HG03571 (cell line): ENCODE data around the gene LAMTOR5.
"Not testable (repeated sequence)": the region's sequence is repeated elsewhere in the genome, so short reads cannot be mapped to it uniquely, and the experiment has no call there.

Experiments used
- ATAC-seq: cut with Tn5 transposase; IDR thresholded peaks from one replicate; pipeline ENCODE4 v1.9.1; 2021; ENCODE audit not compliant: unreplicated experiment

The LAMTOR5 gene

DNA sequence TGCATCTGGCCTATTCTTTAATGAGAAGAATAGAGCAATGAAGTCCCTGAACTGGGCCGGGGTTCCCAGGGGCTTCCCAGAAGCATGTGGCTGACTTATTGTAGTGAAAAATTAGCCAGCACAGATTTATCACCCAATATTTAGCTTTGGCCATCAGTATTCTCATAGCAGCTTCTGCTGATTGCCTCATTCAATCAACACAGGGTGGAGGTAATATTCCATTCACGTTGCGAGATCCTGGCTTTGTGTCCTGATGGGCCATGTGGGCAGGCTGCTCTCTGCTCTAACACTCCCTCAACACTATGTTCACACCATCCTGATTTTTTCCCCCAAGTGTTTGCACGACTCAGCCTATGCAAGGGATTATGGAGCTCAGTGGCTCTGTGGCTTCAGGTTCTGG, 21.5 kb upstream of the LAMTOR5 start:
- ATAC-seq: no peak

DNA sequence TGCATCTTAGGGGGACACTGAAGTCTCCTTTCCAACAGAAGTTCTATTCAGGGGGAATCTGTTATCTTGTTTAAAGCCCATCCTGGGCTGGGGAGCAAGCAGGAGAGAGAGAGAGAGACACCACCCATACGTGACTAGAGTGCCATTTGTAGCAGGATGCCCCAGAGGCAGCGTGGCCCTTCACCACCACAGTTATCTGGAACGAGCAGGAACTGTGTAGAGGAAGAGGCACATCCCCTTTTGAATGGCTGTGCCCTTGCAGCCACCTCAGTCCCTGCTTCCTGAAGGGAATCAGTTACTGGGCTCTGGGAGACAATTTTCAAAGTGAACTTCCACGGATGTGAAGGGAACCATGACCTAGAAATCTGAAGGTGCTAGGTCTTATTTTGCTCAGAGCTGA, 19.4 kb upstream of the LAMTOR5 start:
- ATAC-seq: no peak

- no peak for ATAC-seq
Measured at GRCh38 chr1:110425612-110426152, 18.2 kb upstream of the LAMTOR5 start.

DNA sequence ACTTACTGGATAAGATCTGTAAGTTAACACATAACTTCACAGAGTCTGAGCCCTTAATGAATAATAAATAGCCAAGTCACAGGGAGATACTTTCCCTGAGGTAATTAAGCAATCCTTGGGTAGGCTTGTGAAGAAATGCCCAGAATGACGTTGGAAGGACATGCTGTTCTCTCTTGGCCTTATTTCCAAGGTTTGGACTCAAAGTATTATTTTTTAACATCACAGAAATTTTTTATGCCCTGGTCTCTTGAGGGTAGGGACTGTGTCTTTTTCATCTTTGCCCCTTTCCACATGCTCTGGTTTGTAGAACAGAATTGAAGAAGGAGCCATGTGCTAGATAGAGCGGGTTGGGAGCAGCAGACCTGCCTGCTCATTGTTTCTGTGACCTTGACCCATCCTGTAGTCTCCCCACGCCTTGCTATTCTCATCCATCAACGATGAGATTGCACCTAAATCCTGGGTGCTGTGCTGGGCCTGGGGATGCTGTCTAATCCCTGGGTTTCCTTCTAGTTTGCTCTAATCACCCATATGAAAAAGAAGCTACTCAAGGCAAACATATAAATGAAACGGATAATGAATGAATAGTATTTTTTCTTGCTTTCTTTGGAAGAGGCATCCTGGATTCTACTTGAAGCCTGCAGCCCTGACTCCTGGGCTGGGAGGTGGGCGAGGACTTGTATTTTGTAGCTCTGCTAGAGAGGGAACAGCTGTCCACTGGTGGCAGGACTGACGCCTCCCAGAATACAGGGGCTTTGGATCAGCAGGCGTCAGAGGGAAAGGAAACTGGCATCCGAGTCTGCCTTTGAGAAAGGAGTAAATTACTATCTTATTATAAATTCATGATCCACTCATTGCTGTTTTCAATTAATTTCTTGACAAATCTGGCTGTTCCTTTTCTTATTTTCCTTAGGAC, 17.5 kb upstream of the LAMTOR5 start:
- no peak for ATAC-seq

GRCh38 chr1:110420874-110421793, 13.6 kb upstream of the LAMTOR5 start:
- ATAC-seq: no peak

- ATAC-seq: no peak
Measured at GRCh38 chr1:110420023-110420662, 12.6 kb upstream of the LAMTOR5 start.

DNA sequence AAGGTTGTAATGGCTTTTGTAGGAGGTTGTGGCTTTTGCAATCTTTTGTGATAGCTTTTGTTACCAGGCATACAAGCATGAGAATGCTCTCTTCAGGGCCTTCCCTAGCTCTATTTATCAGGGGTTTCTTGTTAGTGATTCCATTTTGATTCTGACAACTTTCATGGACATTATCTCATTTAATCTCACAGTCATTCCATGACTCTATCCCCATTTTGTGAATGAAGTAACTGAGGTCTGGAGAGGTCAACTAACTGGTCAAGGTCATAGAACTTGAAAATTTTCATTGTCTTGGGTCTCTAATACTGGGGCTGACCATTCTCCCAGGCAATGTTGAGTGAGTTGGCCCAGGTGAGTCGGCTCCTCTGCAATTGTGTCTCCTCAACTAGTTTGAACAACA, 11.2 kb upstream of the LAMTOR5 start:
- no peak for ATAC-seq

DNA sequence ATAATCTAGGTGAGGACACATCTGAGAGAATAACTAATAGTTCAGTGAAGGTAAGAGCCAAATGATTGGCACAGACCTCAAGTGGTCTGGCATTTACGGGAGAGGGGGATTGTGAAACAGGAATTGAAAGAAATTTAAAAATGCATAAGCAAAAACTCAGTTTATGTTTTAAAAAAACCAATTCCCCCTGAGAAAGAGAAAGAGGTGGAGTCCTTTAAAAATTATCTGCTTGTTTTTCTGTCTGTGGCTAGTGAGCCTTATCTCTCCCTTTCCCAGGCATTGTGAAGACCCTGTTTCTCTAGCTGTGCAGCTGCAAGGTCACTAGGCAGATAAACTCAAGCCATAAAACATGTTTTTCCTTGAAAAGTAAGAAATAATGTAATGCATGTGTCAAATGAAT, 5.6 kb upstream of the LAMTOR5 start:
- ATAC-seq: not testable (repeated sequence)

- ATAC-seq: no peak
Measured at GRCh38 chr1:110412576-110412975, 5.1 kb upstream of the LAMTOR5 start.

- ATAC-seq: no peak
Measured at GRCh38 chr1:110411173-110411735, 3.8 kb upstream of the LAMTOR5 start.

GRCh38 chr1:110409316-110409715, 1.8 kb upstream of the LAMTOR5 start:
- ATAC-seq: no peak

DNA sequence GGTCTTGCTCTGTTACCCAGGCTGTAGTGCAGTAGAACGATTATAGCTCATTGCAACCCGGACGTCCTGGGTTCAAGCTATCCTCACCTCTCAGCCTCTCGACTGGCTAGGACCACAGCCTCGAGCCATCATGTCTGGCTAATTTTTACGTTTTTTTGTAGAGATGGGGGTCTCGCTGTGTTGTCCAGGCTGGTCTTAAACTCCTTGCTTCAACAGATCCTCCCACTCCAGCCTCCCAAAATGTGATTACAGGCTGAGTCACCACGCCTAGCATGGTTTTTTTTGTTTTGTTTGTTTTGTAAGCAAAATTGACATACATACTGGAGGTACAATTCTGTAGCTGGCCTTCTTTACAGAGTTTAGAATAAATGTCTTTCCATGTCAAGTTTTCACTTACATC, 994 bp upstream of the LAMTOR5 start:
- ATAC-seq: no peak

DNA sequence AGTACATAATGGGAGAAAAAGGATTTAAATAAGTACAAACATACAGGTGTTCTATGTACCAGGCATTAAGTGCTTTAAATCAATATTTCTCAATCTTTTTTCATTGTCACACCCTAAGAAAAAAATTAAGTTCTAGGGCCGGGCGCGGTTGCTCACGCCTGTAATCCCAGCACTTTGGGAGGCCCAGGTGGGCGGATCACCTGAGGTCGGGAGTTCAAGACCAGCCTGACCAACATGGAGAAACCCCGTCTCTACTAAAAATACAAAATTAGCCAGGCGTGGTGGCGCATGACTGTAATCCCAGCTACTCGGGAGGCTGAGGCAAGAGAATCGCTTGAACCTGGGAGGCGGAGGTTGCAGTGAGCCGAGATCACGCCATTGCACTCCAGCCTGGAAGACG, 1.1 kb downstream of the LAMTOR5 start:
- not testable (repeated sequence) for ATAC-seq

DNA sequence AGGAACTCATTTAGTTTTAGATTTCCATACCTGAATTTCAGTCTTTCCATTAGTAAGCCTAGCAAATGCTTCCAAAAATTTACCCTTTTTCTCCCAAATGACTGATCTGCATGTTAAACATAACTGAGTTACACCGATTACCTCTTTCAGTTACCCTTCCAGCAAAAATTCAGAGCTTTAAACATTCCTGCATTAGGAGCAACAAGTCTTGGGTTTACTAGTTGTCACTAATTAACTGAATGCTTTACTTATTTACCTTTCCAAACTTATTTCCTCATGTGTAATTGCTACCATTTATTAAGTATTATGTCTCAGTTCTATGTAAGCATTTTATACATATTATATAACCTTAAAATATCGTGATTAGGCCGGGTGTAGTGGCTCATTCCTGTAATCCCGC, 3.1 kb downstream of the LAMTOR5 start:
- no peak for ATAC-seq

- no peak for ATAC-seq
Measured at GRCh38 chr1:110403805-110404204, 3.7 kb downstream of the LAMTOR5 start.

DNA sequence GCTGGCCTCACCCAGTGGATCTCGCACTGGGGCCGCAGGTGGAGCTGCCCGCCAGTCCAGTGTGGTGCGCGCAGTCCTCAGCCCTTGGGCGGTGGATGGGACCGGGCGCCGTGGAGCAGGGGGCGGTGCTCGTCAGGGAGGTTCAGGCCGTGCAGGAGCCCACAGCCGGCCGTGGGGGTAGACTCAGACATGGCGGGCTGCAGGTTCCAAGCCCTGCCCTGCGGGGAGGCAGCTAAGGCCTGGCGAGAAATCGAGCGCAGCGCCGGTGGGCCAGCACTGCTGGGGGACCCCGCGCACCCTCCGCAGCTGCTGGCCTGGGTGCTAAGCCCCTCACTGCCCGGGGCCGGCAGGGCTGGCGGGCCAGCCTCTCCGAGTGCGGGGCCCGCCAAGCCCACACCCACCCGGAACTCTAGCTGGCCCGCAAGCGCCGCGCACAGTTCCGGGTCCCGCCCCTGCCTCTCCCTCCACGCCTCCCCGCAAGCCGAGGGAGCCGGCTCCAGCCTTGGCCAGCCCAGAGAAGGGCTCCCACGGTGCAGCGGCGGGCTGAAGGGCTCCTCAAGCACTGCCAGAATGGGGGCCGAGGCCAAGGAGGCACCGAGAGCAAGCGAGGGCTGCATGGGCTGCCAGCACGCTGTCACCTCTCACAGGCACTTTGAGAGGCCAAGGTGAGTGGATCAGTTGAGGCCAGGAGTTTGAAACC, 11.1 kb downstream of the LAMTOR5 start:
- not testable (repeated sequence) for ATAC-seq

DNA sequence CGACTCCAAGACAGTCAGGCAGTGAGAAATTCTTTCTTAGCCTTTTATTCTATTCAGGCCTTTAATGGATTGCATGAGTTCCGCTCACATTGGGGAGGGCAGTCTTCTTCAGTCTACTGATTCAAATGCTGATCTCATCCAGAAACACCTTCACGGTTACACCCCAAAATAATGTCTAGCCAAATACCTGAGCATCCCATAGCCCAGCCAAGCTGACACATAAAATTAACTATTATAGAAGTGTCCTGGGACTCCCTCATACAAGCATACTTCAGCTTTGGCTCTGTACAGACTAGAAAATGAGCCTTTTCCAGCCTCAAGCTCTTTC, 13.0 kb downstream of the LAMTOR5 start:
- ATAC-seq: no peak

DNA sequence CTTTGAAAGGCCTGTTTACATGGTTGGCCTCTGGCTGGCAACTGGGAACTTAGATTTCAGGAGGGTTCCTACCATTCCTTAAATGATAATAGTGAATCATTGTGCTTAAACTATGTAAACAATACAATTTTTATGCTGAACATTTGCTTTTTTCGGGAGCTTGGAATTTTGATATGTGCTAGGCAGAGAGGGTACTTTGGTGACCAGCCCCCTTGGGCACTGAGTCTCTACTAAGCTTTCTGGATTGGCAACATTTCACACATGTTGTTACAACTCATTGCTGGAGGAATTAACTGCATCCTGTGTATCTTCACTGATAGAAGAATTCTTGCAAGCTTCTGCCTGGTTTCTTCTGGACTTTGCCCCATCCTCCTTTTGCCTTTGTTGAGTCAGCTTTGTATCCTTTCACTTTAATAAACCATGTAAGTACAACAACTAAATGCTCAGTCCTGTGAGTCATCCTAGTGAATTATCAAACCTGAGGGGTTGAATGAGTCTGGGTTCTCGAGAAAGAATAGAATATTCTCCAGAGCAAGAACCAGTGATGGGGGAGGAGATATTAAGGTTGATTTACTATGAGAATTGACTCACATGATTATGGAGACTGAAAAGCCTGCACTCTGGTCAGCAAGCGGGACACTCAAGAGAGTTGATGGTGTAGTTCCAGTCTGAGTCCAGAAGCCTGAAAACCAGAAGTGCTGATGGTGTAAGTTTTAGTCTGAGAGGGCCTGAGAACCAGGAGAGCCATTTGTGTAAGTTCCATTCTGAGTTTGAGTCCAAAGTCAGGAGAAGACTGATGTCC, 13.6 kb downstream of the LAMTOR5 start:
- no peak for ATAC-seq

GRCh38 chr1:110393286-110393685, 14.2 kb downstream of the LAMTOR5 start:
- no peak for ATAC-seq
